PC-9 (cell line): ENCODE measurements around the gene HMGB1.

Experiments
- CTCF ChIP-seq: fragments of 200-600 bp; sonication (generic); conservative IDR thresholded peaks from 2 replicates; pipeline ENCODE4 v1.6.1; 2017; ENCODE audit warnings: mixed run types, antibody characterized with exemption, mild to moderate bottlenecking, moderate library complexity
- EZH2 ChIP-seq: fragments of 200-600 bp; sonication (generic); IDR thresholded peaks from 2 replicates; pipeline ENCODE4 v1.8.0; 2017; ENCODE audit warnings: antibody characterized with exemption, low read depth

DNA sequence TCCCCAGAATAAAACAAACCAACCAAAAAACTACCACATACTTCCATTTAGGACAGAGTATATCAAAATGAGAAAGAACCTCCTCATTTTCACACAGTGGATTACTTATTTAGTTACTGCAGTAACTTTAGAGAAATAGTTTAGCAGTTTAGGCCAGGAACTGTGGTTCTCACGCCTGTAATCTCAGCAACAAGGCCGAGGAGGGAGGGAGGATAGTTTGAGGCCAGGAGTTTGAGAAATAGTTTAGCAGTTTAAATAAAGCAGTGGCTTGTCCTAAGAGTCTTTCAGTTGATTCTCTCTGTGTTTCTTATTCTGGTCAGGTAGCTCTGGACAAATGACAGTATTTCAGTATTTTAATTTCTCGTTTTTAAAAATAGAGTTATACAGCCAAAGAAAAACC lies 9.4 kb downstream of the HMGB1 start:
- TF ChIP-seq CTCF (no peak), EZH2 (no peak)
